ENCODE measurements around the gene SHANK2.

The SHANK2 gene

DNA sequence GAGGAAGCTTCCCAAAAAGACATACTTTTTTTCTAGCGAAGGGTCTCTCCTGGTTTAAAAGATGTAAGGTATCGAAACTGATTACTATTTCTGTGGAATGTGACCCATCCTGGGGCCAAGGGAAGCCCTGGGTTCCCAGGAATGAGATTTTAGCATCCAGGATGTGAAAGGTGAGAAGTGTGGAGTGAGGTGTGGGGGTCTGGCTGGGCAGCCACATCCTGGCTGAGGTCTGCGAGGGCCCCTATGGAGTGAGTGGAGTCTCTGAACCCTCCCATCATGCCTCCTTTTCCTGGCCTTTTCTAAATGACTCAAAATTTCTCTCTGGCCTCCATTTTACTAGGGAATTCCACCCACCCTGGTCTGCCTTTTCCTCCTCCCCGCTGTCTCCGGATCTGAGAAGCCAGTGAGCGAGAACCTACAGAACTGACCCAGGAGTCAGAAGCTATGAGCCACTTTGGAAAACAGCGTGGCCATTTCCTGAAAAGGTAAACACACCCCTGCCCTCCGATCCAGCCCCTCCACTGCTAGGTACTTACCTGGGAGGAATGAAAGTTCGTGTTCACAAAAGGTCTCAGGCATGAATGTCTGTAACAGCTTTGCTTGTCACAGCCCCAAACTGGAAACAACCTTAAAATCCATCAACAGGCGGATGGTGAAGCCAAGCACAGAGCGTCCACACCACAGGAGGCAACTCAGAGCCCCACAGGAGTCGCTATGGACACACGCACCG, 27.7 kb upstream of the SHANK2 start:
- TF ChIP-seq, protein P1, sequence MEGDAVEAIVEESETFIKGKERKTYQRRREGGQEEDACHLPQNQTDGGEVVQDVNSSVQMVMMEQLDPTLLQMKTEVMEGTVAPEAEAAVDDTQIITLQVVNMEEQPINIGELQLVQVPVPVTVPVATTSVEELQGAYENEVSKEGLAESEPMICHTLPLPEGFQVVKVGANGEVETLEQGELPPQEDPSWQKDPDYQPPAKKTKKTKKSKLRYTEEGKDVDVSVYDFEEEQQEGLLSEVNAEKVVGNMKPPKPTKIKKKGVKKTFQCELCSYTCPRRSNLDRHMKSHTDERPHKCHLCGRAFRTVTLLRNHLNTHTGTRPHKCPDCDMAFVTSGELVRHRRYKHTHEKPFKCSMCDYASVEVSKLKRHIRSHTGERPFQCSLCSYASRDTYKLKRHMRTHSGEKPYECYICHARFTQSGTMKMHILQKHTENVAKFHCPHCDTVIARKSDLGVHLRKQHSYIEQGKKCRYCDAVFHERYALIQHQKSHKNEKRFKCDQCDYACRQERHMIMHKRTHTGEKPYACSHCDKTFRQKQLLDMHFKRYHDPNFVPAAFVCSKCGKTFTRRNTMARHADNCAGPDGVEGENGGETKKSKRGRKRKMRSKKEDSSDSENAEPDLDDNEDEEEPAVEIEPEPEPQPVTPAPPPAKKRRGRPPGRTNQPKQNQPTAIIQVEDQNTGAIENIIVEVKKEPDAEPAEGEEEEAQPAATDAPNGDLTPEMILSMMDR (IDR thresholded peaks at IDR 0.05; ENCODE audit: low read depth, low read length, missing control alignments) = no peak
- peaks cover 11% of the 10 kb centered on the region for H3K27me3 ChIP-seq (replicated peaks)
- no peak overlapping the region for H3K27ac ChIP-seq
- in situ Hi-C loops (cut with HindIII; ENCODE audit: low pct_ligation_motif_present, low sequenced_read_pairs) = no loop called here
- DNase-seq = no peak
- H3K36me3 ChIP-seq (replicated peaks) = no peaks in the 10 kb centered on the region
- H3K4me3 ChIP-seq (ENCODE audit: low read depth, low read length) = no peak overlapping the region

DNA sequence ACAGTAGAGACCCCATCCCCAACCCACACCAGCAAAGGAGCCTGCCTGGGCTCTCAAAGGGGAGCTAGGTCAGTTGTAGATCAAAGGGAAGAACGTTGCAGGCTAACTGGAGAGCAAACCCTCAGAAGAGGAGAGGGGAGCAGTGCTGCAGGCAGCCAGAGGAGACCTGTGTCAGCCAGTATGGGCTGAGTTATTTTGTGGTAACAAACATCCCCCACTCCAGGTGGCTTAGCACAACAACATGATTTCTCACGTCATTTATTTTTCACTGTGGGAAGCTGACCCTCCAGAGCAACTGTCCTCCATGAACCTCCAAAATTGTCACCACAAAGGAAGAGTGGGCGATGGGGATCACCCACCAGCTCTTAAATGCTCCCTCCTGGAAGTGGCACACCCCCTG, 19.8 kb upstream of the SHANK2 start:
- H3K27ac ChIP-seq = no peak overlapping the region
- TF ChIP-seq, protein P1 (IDR thresholded peaks at IDR 0.05; ENCODE audit: low read depth, low read length, missing control alignments) = no peak
- in situ Hi-C loops (cut with HindIII; ENCODE audit: low pct_ligation_motif_present, low sequenced_read_pairs) = no loop called here
- H3K36me3 ChIP-seq (replicated peaks) = no peaks in the 10 kb centered on the region
- DNase-seq = no peak
- H3K27me3 ChIP-seq (replicated peaks) = no peaks in the 10 kb centered on the region
- H3K4me3 ChIP-seq (ENCODE audit: low read depth, low read length) = no peak overlapping the region

DNA sequence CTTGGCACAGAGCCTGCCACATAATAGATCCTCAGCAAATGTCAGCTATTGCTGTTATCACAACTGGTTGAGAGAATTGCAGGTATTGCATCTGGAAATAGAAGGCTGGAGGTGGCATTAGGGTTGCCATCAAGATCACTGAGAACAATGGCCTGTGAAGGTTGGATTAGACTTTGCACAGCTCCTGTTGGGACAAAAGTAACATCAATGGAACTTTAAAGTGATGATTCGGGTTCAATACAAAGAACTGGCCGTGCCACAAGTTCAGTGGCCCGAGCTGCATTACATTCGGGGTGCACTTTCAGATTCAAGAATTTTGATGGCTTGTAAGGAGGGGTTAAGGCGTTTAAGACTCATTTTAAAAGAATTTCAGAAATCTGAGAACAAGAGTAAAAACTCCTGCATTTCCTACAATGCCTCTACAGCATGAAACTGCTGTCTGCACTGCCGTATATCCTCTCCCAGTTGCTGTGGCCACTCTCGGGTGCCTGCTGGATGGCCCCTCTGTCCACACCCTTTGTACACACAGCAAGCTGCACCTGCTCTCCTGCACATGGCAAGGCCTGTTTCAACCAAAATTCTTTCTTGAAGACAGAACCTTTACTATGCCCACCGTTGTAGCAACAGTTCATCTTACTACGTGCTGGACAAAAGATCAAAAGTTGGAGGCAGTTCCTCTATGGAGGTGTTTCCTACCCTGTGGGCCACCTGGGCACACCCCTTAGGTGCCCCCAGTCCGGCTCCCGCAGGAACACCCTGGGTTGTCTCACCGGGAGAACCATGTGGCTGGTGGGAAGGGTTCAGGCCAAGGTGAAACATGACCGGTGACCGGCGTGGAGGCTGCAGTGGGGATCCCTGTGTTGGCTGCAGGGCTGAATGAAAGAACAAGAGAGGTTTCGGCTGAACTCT, 17.5 kb upstream of the SHANK2 start:
- in situ Hi-C loops (cut with HindIII; ENCODE audit: low pct_ligation_motif_present, low sequenced_read_pairs) = no loop called here
- TF ChIP-seq, protein P1 (IDR thresholded peaks at IDR 0.05; ENCODE audit: low read depth, low read length, missing control alignments) = no peak
- peaks cover 4% of the 10 kb centered on the region for H3K27me3 ChIP-seq (replicated peaks)
- H3K27ac ChIP-seq = no peak overlapping the region
- no peaks in the 10 kb centered on the region for H3K36me3 ChIP-seq (replicated peaks)
- H3K4me3 ChIP-seq (ENCODE audit: low read depth, low read length) = no peak overlapping the region
- no peak for DNase-seq

DNA sequence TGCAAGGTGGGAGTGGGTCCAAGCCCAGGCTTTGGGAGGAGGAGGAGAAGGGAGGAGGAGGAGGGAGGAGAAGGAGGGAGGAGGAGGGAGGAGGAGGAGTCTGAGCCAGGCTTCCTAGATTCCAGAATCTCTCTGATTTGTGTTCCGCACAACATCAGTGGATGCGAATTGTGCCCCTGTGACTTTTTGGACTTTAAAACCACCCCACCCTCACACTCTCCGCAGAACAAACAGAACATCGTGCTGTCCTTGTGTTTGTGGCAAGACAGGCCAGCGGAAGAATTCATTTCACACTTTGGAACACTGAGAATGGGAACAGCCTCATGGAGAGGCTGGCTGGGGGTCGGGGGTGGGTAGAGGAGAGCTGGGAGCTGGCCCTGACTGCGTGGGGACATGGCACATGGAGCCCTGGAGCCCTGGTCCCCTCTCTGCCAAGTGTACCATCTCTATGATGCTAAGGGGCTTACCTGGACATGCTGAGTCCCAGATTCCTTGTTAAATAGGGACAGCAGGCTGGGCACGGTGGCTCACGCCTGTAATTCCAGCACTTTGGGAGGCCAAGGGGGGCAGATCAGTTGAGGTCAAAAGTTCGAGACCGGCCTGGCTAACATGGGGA, 16.4 kb upstream of the SHANK2 start:
- no peak overlapping the region for H3K4me3 ChIP-seq (ENCODE audit: low read depth, low read length)
- TF ChIP-seq, protein P1 (IDR thresholded peaks at IDR 0.05; ENCODE audit: low read depth, low read length, missing control alignments) = no peak
- H3K36me3 ChIP-seq (replicated peaks) = no peaks in the 10 kb centered on the region
- DNase-seq = no peak
- H3K27me3 ChIP-seq (replicated peaks) = peaks cover 6% of the 10 kb centered on the region
- in situ Hi-C loops (cut with HindIII; ENCODE audit: low pct_ligation_motif_present, low sequenced_read_pairs) = no loop called here
- H3K27ac ChIP-seq = no peak overlapping the region

DNA sequence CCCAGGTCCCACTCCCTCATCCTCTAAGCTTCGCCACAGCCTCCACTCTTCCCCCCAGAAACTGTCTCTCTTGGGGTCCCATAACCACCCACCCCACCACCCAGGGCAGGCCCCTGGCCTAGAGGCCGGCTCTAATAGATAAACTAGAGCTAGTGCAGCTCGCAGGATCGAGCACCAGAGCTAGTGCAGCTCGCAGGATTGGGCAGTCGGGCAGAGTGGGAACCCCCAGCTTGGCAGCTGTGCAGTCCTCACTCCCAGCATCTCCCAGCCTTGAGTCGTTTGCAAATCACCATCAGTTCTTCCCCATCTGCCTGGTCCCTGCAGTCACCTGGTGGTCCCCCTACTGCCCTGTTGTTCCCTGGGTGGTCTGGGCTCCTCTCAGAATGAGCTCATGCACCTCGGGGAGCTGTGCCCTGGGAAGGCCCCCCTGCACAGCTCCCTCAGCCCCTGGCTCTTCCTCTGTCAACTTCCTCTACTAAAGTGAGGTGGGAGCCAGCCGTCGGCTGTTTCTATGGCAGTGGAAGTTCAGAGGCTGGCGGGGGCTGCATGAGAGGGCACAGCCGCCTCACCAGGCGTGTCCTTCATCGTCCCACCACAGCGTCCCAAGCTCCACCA, 15.5 kb upstream of the SHANK2 start:
- H3K4me3 ChIP-seq (ENCODE audit: low read depth, low read length) = no peak overlapping the region
- H3K36me3 ChIP-seq (replicated peaks) = no peaks in the 10 kb centered on the region
- in situ Hi-C loops (cut with HindIII; ENCODE audit: low pct_ligation_motif_present, low sequenced_read_pairs) = no loop called here
- no peak overlapping the region for H3K27ac ChIP-seq
- TF ChIP-seq, protein P1 (IDR thresholded peaks at IDR 0.05; ENCODE audit: low read depth, low read length, missing control alignments) = no peak
- peaks cover 6% of the 10 kb centered on the region for H3K27me3 ChIP-seq (replicated peaks)
- DNase-seq = no peak
